HepG2 (cell line): ENCODE results near the gene EPDR1. TPM values are rescaled to one million over a fixed set of nuclear protein-coding genes. Genes with fewer than 3 reads are reported as not detected.

ENCODE experiments used
- ATAC-seq: fragments of 200-7000 bp; cut with Tn5 transposase; 3 replicates; pipeline ENCODE4 v1.9.1; 2020; ENCODE audit warnings: mild to moderate bottlenecking, moderate library complexity
- BruUV-seq: library from RNA; stranded (reverse); fragments of 400-500 nt; replicated peaks from 2 replicates; lab custom pipeline; 2021; lab: Mats Ljungman, UMichigan
- CTCF ChIA-PET: fragments of 300-600 bp; formaldehyde crosslinking; extraction: SDS; loops from one replicate; lab custom pipeline; 2021; ENCODE audit warnings: low total read pairs, inconsistent platforms, low intra/inter-chr PET ratio; lab: Yijun Ruan, JAX
- POLR2A ChIA-PET: fragments of 350-600 bp; sonication (Branson Sonifier 250); formaldehyde crosslinking; loops from one replicate; lab custom pipeline; 2020; ENCODE audit warnings: antibody characterized with exemption, inconsistent platforms; lab: Yijun Ruan, JAX
- DNase-seq: peaks from one replicate; pipeline ENCODE4 v3.0.0-alpha.2; 2015; ENCODE audit warnings: low spot score
- FAIRE-seq: peaks from 3 replicates; lab custom pipeline; 2011; peaks lifted over from hg19 to GRCh38; lab: Jason Lieb, UNC
- H2AFZ ChIP-seq: one replicate; pipeline ENCODE4 v1.6.1; 2011; ENCODE audit warnings: low read length, inconsistent platforms
- H3K27ac ChIP-seq: fragments of 300-600 bp; 3 replicates; pipeline ENCODE4 v1.8.0; 2011; ENCODE audit warnings: mixed run types, mild to moderate bottlenecking, mixed read lengths, low read length, inconsistent platforms; ENCODE audit not compliant: insufficient read depth; ENCODE audit errors: extremely low read length
- H3K27me3 ChIP-seq, 2 experiments: fragments of 200-600 bp in 1 of 2; 2 replicates in 1 of 2; 3 replicates in 1 of 2; pipeline versions ENCODE4 v1.6.0 to v1.8.0; 2011; ENCODE audit warnings: low read length in 2 of 2, mild to moderate bottlenecking in 2 of 2, moderate library complexity in 2 of 2, inconsistent platforms in 1 of 2; ENCODE audit not compliant: insufficient read depth in 2 of 2, control insufficient read depth in 1 of 2
- H3K36me3 ChIP-seq, 2 experiments: fragments of 200-600 bp in 1 of 2; replicated peaks in 1 of 2; 2 replicates in 1 of 2; 3 replicates in 1 of 2; pipeline versions ENCODE4 v1.5.1 to v1.8.0; 2011; ENCODE audit warnings: low read length in 2 of 2, inconsistent platforms in 1 of 2; ENCODE audit not compliant: insufficient read depth in 2 of 2, control insufficient read depth in 1 of 2
- H3K4me1 ChIP-seq: 2 replicates; pipeline ENCODE4 v1.5.1; 2012; ENCODE audit warnings: low read length, inconsistent platforms; ENCODE audit not compliant: insufficient read depth
- H3K4me2 ChIP-seq: 2 replicates; pipeline ENCODE4 v1.6.0; 2011; ENCODE audit warnings: low read depth, low read length, inconsistent platforms
- H3K4me3 ChIP-seq, 3 experiments: fragments of 200-600 bp in 1 of 3; sonication (generic), shearing (Covaris generic) in 1 of 3; replicated peaks in 1 of 3; 2 replicates each; pipeline ENCODE4 v1.5.1; 2011 to 2016; ENCODE audit warnings: low read length in 3 of 3, inconsistent platforms in 2 of 3, low read depth in 2 of 3, mild to moderate bottlenecking in 2 of 3, control low read depth in 1 of 3, mixed read lengths in 1 of 3; ENCODE audit not compliant: insufficient read depth in 1 of 3
- H3K79me2 ChIP-seq: one replicate; pipeline ENCODE4 v1.6.1; 2011; ENCODE audit warnings: low read length, inconsistent platforms; ENCODE audit not compliant: insufficient read depth
- H3K9ac ChIP-seq: 2 replicates; pipeline ENCODE4 v1.6.0; 2011; ENCODE audit warnings: mild to moderate bottlenecking, low read depth, low read length, inconsistent platforms; ENCODE audit not compliant: insufficient read depth
- H3K9me3 ChIP-seq: 2 replicates; pipeline ENCODE4 v1.5.1; 2012; ENCODE audit warnings: mild to moderate bottlenecking, low read length
- H4K20me1 ChIP-seq: 2 replicates; pipeline ENCODE4 v1.6.0; 2011; ENCODE audit warnings: inconsistent platforms, mild to moderate bottlenecking, low read length, moderate library complexity; ENCODE audit not compliant: insufficient read depth
- CENPX ChIP-seq: sonication (generic); formaldehyde crosslinking; IDR thresholded peaks from 2 replicates; pipeline ENCODE4 v1.9.0; 2021; ENCODE audit warnings: mild to moderate bottlenecking, missing genetic modification reagents, moderate library complexity
- KAT2B ChIP-seq: fragments of 150-350 bp; IDR thresholded peaks from 2 replicates; pipeline ENCODE4 v1.6.1; 2014; ENCODE audit warnings: low read depth, low read length, borderline replicate concordance
- MXD4 ChIP-seq: IDR thresholded peaks from 2 replicates; pipeline ENCODE4 v1.6.1; 2016; ENCODE audit warnings: mild to moderate bottlenecking, missing biosample characterization, missing genetic modification reagents
- NCOR1 ChIP-seq: fragments of 200-600 bp; sonication (generic); IDR thresholded peaks from 2 replicates; pipeline ENCODE4 v1.7.0; 2017; ENCODE audit warnings: antibody characterized with exemption, low read length, borderline replicate concordance
- NFKB2 ChIP-seq: sonication (generic); formaldehyde crosslinking; IDR thresholded peaks from 2 replicates; pipeline ENCODE4 v1.4.0; 2020; ENCODE audit warnings: missing genetic modification reagents, borderline replicate concordance
- SMC3 ChIP-seq: IDR thresholded peaks from 2 replicates; pipeline ENCODE4 v1.6.1; 2011; ENCODE audit warnings: low read length, improper control_type of control experiment
- SMYD3 ChIP-seq: sonication (generic); formaldehyde crosslinking; IDR thresholded peaks from 2 replicates; pipeline ENCODE4 v1.8.1; 2023; ENCODE audit warnings: mild to moderate bottlenecking, missing genetic modification reagents
- SRSF4 ChIP-seq: fragments of 200-400 bp; formaldehyde crosslinking; IDR thresholded peaks from one replicate; pipeline ENCODE4 v1.6.1; 2018; ENCODE audit warnings: mild to moderate bottlenecking, low read depth, low read length, moderate library complexity; ENCODE audit not compliant: poor library complexity, severe bottlenecking
- ZFP90 ChIP-seq: sonication (generic); formaldehyde crosslinking; IDR thresholded peaks from 2 replicates; pipeline ENCODE4 v1.8.0; 2022; ENCODE audit warnings: missing genetic modification reagents, mild to moderate bottlenecking, inconsistent platforms, borderline replicate concordance
- ZNF615 ChIP-seq: sonication (generic); formaldehyde crosslinking; IDR thresholded peaks from 2 replicates; pipeline ENCODE4 v1.5.0; 2020; ENCODE audit warnings: mild to moderate bottlenecking, missing genetic modification reagents, borderline replicate concordance
- WGBS: methylation state at CpG from one replicate; pipeline ENCODE4 v1.1.6; 2017; ENCODE audit warnings: low lambda C conversion rate; 5-methylcytosine and 5-hydroxymethylcytosine counted together
- in situ Hi-C: cut with HindIII; loops from 2 replicates; pipeline ENCODE4 v1.10.0; 2017; ENCODE audit warnings: low pct_unique_long_range_greater_than_20kb; ENCODE audit not compliant: extremely low pct_ligation_motif_present
- intact Hi-C: fragments of 100-400 bp; cut with micrococcal nuclease; formaldehyde crosslinking; loops from one replicate; pipeline ENCODE4 v1.10.0; 2022; ENCODE audit not compliant: unreplicated experiment
- polyA plus RNA-seq, 8 experiments: library from polyadenylated mRNA; depleted of rRNA in 3 of 8; stranded (reverse) in 7 of 8; unstranded in 1 of 8; fragments of >200 nt; fragmentation: Illumina TruSeq in 4 of 8; extraction: Trizol in 4 of 8; gene quantifications; 2 replicates each; pipeline versions ENCODE4 v1.2.1 to v1.2.3, GENCODE V29; 2011 to 2016; ENCODE audit warnings: low read depth in 4 of 8, missing spikeins in 1 of 8, mixed read lengths in 1 of 8; ENCODE audit not compliant: insufficient read depth in 1 of 8
- total RNA-seq, 5 experiments: library from RNA; depleted of rRNA; stranded (reverse); fragments of >200 nt; fragmentation: Illumina TruSeq; extraction: Trizol; gene quantifications; 2 replicates each; pipeline ENCODE4 v1.2.3, GENCODE V29; 2016; ENCODE audit warnings: low read depth in 1 of 5
- TF ChIP-seq, protein P1 (sequence below): sonication (generic); formaldehyde crosslinking; IDR thresholded peaks from 2 replicates; pipeline ENCODE4 v1.5.0; 2020; ENCODE audit warnings: mild to moderate bottlenecking, missing genetic modification reagents, moderate library complexity

Gene EPDR1
- total and polyA plus RNA-seq, 2 of the 13 experiments (the other 11 are each of a cell fraction or from before 2014, with no cell fraction given): 38.3 to 50.2 TPM

GRCh38 chr7:37916673-37917660 is 3.5 kb upstream of the EPDR1 start, which contains the start of gene SFRP4 (continued):
- TF ChIP-seq NCOR1 (peak; percentile 61; the same call in 1 of the 2 replicates), ZFP90 (CRISPR knock-in tag) (no peak), ZNF615 (CRISPR knock-in tag) (no peak), CENPX (no peak), SRSF4 (no peak), KAT2B (no peak), SMYD3 (no peak), MXD4 (CRISPR knock-in tag) (no peak)

DNA sequence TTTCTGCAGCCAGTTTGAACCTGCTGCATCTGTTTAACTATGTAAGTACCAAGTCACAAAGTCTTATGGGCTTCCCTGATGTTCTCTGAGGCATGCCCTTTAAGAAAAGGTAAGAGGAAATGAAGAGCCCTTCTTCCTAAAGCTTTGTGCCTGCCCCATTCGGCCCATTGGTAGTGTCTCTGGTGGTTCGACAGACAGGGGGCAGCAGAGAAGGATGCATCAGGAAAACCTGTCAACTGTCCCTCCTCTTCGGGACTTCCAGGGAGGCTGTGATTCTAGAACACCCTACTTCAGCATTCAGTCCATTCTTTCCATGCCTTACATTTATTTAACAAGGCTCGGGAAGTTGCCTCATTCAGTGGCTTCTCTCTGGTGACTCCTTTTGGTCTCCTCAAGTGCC is 1.9 kb upstream of the EPDR1 start:
- H3K4me2 ChIP-seq: 0 out of 2 replicates have a peak overlapping the region, but pooled peaks have one; percentile 20
- intact Hi-C loops: loop anchor here (5.0 kb wide), 1 partner anchor 259 kb away; the partner anchor contains the start of gene STARD3NL
- H4K20me1 ChIP-seq: peaks cover 4% of the 10 kb centered on the region; the same call in 1 of the 2 replicates
- in situ Hi-C loops: loop anchor here (25.0 kb wide), 1 partner anchor 419 kb away; no protein-coding TSS in a partner anchor
- ChIA-PET POLR2A (interaction anchor here (3.7 kb wide), 1 partner anchor 25 kb away, joined by 68 read pairs; no protein-coding TSS in a partner anchor), CTCF (no interaction called here)
- FAIRE-seq (no peak), DNase-seq (no peak), ATAC-seq (no peak)
- no peak overlapping the region for H3K4me3 ChIP-seq
- BruUV-seq: no TSS peak
- H3K27ac ChIP-seq: no peak overlapping the region
- H3K36me3 ChIP-seq: 0 out of 5 replicates have a peak, but pooled peaks cover 0 to 1% of the 10 kb centered on the region in 2 experiments
- H3K9me3 ChIP-seq: no peaks in the 10 kb centered on the region
- H3K27me3 ChIP-seq: no peaks in the 10 kb centered on the region
- no peak overlapping the region for H2AFZ ChIP-seq
- H3K79me2 ChIP-seq: peaks cover 22% of the 10 kb centered on the region
- H3K9ac ChIP-seq: no peak overlapping the region
- peaks cover 61% of the 10 kb centered on the region for H3K4me1 ChIP-seq
- 40% methylated on average over 4 of the region's 4 CpGs for WGBS
- peak; percentile 18; the same call in 1 of the 2 replicates for TF ChIP-seq SMC3
- TF ChIP-seq, protein P1, sequence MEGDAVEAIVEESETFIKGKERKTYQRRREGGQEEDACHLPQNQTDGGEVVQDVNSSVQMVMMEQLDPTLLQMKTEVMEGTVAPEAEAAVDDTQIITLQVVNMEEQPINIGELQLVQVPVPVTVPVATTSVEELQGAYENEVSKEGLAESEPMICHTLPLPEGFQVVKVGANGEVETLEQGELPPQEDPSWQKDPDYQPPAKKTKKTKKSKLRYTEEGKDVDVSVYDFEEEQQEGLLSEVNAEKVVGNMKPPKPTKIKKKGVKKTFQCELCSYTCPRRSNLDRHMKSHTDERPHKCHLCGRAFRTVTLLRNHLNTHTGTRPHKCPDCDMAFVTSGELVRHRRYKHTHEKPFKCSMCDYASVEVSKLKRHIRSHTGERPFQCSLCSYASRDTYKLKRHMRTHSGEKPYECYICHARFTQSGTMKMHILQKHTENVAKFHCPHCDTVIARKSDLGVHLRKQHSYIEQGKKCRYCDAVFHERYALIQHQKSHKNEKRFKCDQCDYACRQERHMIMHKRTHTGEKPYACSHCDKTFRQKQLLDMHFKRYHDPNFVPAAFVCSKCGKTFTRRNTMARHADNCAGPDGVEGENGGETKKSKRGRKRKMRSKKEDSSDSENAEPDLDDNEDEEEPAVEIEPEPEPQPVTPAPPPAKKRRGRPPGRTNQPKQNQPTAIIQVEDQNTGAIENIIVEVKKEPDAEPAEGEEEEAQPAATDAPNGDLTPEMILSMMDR: peak; percentile 54
- TF ChIP-seq NFKB2 (CRISPR knock-in tag): no peak
